ENCODE results near the gene SDK1.

SDK1 gene

DNA sequence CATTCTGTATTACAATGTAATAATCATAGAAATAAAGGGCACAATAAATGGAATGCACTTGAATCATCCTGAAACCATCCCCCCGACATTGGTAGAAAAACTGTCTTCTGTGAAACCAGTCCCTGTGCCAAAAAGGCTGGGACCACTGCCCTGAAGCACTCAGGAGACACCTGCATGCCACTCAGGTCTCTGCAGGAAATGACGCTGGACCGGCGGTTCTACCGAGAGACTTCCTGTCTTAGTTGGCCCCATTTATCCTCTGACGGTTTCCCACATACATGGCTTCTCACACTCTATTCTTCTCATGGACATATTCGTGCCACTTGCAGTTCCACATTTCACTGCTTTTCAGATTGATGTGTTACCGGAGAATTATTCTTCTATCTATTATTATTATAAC is 617.5 kb downstream of the SDK1 start:
- DNase-seq (ENCODE audit: low spot score), result no peak
- TF ChIP-seq, protein P1, sequence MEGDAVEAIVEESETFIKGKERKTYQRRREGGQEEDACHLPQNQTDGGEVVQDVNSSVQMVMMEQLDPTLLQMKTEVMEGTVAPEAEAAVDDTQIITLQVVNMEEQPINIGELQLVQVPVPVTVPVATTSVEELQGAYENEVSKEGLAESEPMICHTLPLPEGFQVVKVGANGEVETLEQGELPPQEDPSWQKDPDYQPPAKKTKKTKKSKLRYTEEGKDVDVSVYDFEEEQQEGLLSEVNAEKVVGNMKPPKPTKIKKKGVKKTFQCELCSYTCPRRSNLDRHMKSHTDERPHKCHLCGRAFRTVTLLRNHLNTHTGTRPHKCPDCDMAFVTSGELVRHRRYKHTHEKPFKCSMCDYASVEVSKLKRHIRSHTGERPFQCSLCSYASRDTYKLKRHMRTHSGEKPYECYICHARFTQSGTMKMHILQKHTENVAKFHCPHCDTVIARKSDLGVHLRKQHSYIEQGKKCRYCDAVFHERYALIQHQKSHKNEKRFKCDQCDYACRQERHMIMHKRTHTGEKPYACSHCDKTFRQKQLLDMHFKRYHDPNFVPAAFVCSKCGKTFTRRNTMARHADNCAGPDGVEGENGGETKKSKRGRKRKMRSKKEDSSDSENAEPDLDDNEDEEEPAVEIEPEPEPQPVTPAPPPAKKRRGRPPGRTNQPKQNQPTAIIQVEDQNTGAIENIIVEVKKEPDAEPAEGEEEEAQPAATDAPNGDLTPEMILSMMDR (IDR thresholded peaks at IDR 0.05; ENCODE audit: extremely low read depth, missing control alignments), result no peak

DNA sequence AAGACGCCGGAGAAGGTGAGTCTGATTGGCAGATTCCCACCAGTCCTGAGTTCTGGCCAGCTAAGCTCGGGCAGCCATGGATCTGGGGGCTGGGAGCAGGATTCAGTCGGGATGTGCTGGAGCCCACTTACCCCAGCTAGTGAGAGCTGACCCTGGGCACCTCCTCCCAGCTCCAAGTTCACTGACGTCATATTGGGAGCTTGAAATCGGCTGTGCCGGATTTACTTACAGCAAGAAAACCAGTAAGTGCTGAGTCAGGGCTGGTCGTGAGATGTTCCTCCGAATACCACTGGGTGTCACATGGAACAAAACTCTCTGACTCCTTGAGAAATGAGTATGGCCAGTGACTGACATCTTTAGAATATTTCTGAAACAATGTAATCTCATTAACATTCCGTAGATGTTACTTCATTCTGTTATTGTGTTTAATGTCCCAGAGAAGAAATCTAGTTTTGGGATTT is 621.2 kb downstream of the SDK1 start:
- TF ChIP-seq, protein P1 (IDR thresholded peaks at IDR 0.05; ENCODE audit: extremely low read depth, missing control alignments), result no peak
- DNase-seq (ENCODE audit: low spot score), result no peak

DNA sequence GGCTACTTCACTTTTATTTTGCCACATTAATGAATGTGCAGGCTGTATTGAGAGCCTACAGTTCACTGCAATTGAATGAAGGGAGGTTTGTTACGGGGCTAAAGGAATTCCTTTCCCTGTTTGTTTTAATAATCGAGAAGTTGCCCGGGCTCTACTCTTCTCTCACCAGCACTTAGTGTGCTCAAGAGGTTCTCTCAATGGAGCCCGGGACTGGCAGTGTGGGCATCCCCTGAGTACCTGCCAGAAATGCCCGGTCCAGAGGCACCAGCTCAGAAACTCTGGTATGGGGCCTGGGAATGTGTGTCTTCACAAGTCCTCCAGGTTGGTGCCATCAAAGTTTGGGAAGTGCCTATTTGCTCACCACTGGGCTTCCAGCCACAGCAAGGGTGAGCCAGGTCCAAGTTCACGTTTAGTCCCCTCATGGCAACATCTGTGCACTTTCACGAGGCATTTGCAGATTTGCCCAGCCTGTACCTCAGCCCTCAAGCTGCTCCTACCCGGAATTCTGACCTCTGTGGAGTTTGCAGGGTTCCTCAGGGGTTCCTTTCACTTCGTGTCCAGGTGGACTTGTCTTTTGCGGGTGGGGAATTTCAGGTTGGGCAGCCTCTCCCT is 622.4 kb downstream of the SDK1 start:
- no peak for DNase-seq (ENCODE audit: low spot score)
- TF ChIP-seq, protein P1 (IDR thresholded peaks at IDR 0.05; ENCODE audit: extremely low read depth, missing control alignments), result no peak

DNA sequence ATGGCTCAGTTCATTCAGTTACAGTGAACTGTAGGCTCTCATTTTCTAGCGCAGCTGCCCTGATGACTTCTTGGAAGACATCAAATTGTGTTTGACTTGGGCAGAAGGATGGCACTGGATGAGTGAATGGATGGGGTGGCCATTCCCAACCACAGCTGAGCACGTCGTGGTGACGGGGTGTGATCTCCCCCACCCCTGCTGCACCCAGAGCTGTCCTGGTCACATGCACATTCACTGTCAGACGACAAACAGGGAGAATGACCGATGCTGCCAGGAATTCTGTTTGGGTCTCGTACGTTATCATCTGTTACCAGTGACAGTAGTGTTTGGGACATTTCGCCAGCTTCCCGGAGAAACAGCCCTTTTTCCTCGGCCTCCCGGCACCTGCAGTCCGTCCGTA is 623.2 kb downstream of the SDK1 start:
- DNase-seq (ENCODE audit: low spot score), result no peak
- TF ChIP-seq, protein P1 (IDR thresholded peaks at IDR 0.05; ENCODE audit: extremely low read depth, missing control alignments), result no peak

DNA sequence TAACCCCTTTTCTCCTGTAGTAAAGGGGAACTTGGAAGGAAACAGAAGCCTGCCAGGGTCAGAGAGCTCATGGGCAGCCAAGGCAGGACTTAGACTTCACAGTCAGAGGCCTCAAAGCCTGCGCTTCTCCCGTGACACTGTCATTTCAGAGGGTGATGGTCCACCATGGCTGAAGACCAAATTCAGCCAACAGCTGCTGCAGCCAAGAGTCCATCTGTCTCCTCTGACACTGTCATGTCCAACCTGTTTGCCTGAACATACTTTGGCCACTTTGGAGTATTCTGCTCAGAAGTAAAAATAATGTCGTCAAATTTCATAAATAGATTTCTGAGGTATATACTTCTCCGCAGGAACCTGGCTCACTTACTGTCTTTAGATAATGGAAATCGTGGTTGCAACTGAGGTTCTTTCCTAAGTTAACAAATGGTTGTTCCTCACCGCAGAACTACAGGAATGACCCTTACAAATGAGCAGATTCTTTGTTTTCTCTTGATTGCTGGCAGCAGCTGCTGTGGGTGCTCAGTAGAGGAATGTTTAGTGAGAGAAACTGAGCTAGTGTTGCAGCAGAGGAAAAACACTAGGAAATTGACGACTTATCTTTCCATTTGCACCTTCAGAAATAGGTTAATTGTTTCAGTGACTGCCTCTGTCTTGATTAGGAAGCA is 626.5 kb downstream of the SDK1 start:
- TF ChIP-seq, protein P1 (IDR thresholded peaks at IDR 0.05; ENCODE audit: extremely low read depth, missing control alignments), result no peak
- DNase-seq (ENCODE audit: low spot score), result no peak

DNA sequence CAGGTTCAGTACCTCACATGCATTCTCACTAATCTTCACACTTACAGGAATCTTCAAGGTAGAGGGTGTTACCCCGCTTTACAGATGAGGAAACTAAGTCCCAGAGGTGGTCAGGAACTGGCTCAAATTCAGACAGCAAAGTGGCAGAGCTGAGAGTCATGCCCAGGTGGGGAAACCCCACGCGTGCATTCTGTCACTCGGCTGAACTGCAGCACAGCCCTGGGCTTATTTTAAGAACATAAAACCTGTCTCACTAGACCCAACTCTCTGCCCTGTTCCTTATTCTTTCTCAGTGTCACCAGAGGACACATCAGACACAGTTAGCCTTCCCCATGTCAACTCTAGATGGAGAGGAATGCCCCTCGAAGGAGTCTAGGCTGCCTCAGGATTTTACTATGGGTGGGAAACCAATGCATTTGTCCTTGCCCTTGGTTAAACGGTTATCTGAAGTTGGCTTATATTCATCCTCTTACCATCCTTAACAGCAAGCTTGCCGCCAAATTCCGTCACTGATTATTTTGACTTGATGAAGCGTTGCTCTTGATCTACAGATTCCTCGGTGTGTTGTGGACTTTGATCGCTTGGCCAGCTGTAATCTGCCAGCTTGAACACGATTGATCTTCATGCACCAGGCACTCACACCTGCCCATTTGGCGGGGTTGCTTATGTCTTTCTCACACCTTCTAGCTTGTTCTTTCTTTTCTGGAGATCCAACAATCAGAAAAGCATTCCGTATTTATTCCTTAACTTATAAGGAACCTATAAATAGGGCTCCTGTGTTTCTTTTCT is 627.9 kb downstream of the SDK1 start:
- TF ChIP-seq, protein P1 (IDR thresholded peaks at IDR 0.05; ENCODE audit: extremely low read depth, missing control alignments), result no peak
- DNase-seq (ENCODE audit: low spot score), result no peak

DNA sequence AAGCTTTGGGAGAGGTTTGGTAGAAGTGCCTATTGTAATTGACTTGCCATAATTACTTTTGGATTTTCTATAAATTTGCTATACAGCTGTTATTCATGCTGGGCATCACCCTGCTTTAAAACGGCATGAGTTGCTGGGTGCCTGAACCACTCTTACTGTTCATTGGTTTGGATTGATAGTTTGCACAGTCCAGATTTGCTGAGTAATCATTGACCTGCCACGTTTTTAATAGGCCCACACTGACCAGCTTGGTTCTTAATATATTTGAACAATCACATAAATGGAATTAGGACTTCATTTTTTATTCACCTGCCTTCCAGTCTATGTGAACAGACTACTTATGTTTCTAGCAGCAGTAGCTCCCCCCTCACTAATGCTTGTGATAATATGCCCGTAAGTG is 630.8 kb downstream of the SDK1 start:
- no peak for DNase-seq (ENCODE audit: low spot score)
- TF ChIP-seq, protein P1 (IDR thresholded peaks at IDR 0.05; ENCODE audit: extremely low read depth, missing control alignments), result no peak

All from GM20000 (cell line).